ENCODE results near the gene RP2.

RP2 gene

DNA sequence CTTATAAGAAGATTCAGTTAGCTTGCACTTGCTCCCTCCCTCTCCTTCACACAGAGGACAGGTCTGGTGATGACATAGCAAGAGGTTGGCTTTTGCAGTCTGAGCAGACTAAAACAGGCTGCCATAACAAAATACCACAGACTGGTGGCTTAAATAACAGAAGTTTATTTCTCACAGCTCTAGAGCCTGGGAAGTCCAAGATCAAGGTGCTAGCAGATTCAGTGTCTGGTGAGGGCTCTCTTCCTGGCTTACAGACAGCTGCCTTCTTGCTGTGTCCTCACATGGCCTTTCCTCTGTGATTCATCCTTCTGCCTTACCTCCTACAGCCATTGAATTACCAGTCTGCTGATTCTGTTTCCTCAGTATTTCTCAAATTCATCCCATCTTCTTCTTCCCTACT is 13.1 kb downstream of the RP2 start:
- peaks cover 56% of the 10 kb centered on the region for H3K79me2 ChIP-seq (ENCODE audit: insufficient read depth, low read length)

DNA sequence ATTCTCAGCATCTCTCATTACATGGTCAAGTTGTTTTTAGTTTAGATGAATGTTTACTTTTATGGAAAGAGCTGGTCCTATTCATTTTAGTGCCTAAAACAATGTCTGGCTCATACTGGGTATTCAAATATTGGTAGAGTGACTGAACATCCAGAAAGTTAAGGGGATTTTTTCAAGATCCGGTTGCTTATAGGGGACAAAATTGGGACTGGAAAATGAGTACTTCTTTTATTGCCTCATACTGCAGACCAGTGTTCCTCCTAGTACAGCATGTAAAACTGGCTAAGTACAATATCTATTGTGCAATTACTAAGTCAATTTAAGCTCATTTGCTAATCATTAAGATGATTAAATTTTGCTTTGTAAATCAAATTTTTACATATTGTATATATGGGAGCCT is 13.9 kb downstream of the RP2 start:
- H3K9me2 ChIP-seq (replicated peaks; ENCODE audit: insufficient read depth, low read length): no peaks in the 10 kb centered on the region
- H3K4me2 ChIP-seq (ENCODE audit: low read depth, low read length, poor library complexity, severe bottlenecking): no peak overlapping the region
- H3K79me2 ChIP-seq (ENCODE audit: insufficient read depth, low read length): peaks cover 48% of the 10 kb centered on the region
- TF ChIP-seq EZH2phosphoT487 (conservative IDR thresholded peaks at IDR 0.05; ENCODE audit: low read length): no peak
- TF ChIP-seq, protein P1, sequence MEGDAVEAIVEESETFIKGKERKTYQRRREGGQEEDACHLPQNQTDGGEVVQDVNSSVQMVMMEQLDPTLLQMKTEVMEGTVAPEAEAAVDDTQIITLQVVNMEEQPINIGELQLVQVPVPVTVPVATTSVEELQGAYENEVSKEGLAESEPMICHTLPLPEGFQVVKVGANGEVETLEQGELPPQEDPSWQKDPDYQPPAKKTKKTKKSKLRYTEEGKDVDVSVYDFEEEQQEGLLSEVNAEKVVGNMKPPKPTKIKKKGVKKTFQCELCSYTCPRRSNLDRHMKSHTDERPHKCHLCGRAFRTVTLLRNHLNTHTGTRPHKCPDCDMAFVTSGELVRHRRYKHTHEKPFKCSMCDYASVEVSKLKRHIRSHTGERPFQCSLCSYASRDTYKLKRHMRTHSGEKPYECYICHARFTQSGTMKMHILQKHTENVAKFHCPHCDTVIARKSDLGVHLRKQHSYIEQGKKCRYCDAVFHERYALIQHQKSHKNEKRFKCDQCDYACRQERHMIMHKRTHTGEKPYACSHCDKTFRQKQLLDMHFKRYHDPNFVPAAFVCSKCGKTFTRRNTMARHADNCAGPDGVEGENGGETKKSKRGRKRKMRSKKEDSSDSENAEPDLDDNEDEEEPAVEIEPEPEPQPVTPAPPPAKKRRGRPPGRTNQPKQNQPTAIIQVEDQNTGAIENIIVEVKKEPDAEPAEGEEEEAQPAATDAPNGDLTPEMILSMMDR (IDR thresholded peaks at IDR 0.05; ENCODE audit: insufficient read depth, low read length, poor library complexity, severe bottlenecking): no peak
- H2AFZ ChIP-seq (ENCODE audit: low read depth, low read length, severe bottlenecking): no peak overlapping the region
- no peaks in the 10 kb centered on the region for H3K27me3 ChIP-seq (ENCODE audit: low read length)
- H3K36me3 ChIP-seq (ENCODE audit: low read length): no peaks in the 10 kb centered on the region; the same call in 1 of the 2 replicates
- H3K9ac ChIP-seq (ENCODE audit: low read length): no peak overlapping the region
- no peaks in the 10 kb centered on the region for H4K20me1 ChIP-seq (ENCODE audit: low read depth, low read length)
- no peak overlapping the region for H3K4me3 ChIP-seq (ENCODE audit: insufficient read depth, low read length, poor library complexity, severe bottlenecking)
- H3F3A ChIP-seq (ENCODE audit: insufficient read depth): no peaks in the 10 kb centered on the region
- no peaks in the 10 kb centered on the region for H3K9me3 ChIP-seq (ENCODE audit: insufficient read depth, low read length)
- no peak overlapping the region for H3K27ac ChIP-seq (ENCODE audit: low read depth, low read length)

More for the DNA sequence above, 13.1 kb downstream of the RP2 start:
- H3K9ac ChIP-seq (ENCODE audit: low read length): no peak overlapping the region
- no peak overlapping the region for H3K4me2 ChIP-seq (ENCODE audit: low read depth, low read length, poor library complexity, severe bottlenecking)
- H3K27me3 ChIP-seq (ENCODE audit: low read length): no peaks in the 10 kb centered on the region
- H3K9me3 ChIP-seq (ENCODE audit: insufficient read depth, low read length): no peaks in the 10 kb centered on the region
- H3K27ac ChIP-seq (ENCODE audit: low read depth, low read length): no peak overlapping the region
- TF ChIP-seq, protein P1 (IDR thresholded peaks at IDR 0.05; ENCODE audit: insufficient read depth, low read length, poor library complexity, severe bottlenecking): no peak
- H3K36me3 ChIP-seq (ENCODE audit: low read length): no peaks in the 10 kb centered on the region
- no peaks in the 10 kb centered on the region for H3K9me2 ChIP-seq (replicated peaks; ENCODE audit: insufficient read depth, low read length)
- H2AFZ ChIP-seq (ENCODE audit: low read depth, low read length, severe bottlenecking): no peak overlapping the region
- H4K20me1 ChIP-seq (ENCODE audit: low read depth, low read length): no peaks in the 10 kb centered on the region
- no peaks in the 10 kb centered on the region for H3F3A ChIP-seq (ENCODE audit: insufficient read depth)
- no peak overlapping the region for H3K4me3 ChIP-seq (ENCODE audit: insufficient read depth, low read length, poor library complexity, severe bottlenecking)

DNA sequence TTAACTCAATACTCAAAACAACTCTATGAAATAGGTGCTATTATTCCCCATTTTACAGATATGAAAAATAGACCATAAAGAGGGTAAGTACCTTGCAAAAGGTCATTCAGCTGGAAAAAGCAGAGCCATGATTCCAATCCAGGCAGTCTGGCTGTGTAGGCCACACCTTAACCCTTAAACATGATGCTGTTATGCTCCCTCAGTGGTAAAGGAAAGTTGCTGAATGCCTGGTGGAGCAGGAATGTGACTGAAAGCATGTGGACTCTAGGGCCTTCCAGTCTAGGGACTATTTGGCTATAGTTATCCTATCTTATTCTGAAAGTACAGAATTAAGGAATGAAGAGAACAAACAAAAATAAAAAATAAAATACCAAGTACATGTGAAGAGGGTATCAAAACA is 19.6 kb downstream of the RP2 start:
- Histone ChIP-seq H3K4me2 (ENCODE audit: low read depth, low read length, poor library complexity, severe bottlenecking) (no peak overlapping the region), H3K9me2 (replicated peaks; ENCODE audit: insufficient read depth, low read length) (no peaks in the 10 kb centered on the region), H4K20me1 (ENCODE audit: low read depth, low read length) (no peaks in the 10 kb centered on the region), H2AFZ (ENCODE audit: low read depth, low read length, severe bottlenecking) (no peak overlapping the region), H3F3A (ENCODE audit: insufficient read depth) (no peaks in the 10 kb centered on the region), H3K4me3 (ENCODE audit: insufficient read depth, low read length, poor library complexity, severe bottlenecking) (no peak overlapping the region), H3K9ac (ENCODE audit: low read length) (no peak overlapping the region), H3K9me3 (ENCODE audit: insufficient read depth, low read length) (no peaks in the 10 kb centered on the region), H3K79me2 (ENCODE audit: insufficient read depth, low read length) (no peaks in the 10 kb centered on the region), H3K27ac (ENCODE audit: low read depth, low read length) (no peak overlapping the region), H3K27me3 (ENCODE audit: low read length) (no peaks in the 10 kb centered on the region), H3K36me3 (ENCODE audit: low read length) (no peaks in the 10 kb centered on the region; the same call in 1 of the 2 replicates)
- TF ChIP-seq, protein P1 (IDR thresholded peaks at IDR 0.05; ENCODE audit: insufficient read depth, low read length, poor library complexity, severe bottlenecking): no peak
- no peak for TF ChIP-seq EZH2phosphoT487 (conservative IDR thresholded peaks at IDR 0.05; ENCODE audit: low read length)
